Activated naive CD8-positive, alpha-beta T cell treated with anti-CD3 and anti-CD28 coated beads, Interleukin-2, amount 50 U/mL, for 24 hours (primary cell): ENCODE measurements around the gene MBNL2.

Source experiments
- ATAC-seq: fragments of 150-1000 bp; cut with Tn5 transposase; one replicate; pipeline ENCODE4 v1.10.0; 2021
- DNase-seq: peaks from one replicate; pipeline ENCODE4 v3.0.0; 2021
- H3K27ac Mint-ChIP-seq: one replicate; pipeline ENCODE4 v1.8.0; 2021; ENCODE audit warnings: mild to moderate bottlenecking, mixed read lengths
- H3K27me3 Mint-ChIP-seq: one replicate; pipeline ENCODE4 v1.8.0; 2021; ENCODE audit warnings: mixed read lengths
- H3K36me3 Mint-ChIP-seq: one replicate; pipeline ENCODE4 v1.8.0; 2021; ENCODE audit warnings: low read depth, mixed read lengths
- H3K4me1 Mint-ChIP-seq: one replicate; pipeline ENCODE4 v1.8.0; 2021; ENCODE audit warnings: mixed read lengths
- H3K4me3 Mint-ChIP-seq: one replicate; pipeline ENCODE4 v1.8.0; 2021; ENCODE audit warnings: mild to moderate bottlenecking, moderate library complexity, mixed read lengths
- H3K9me3 Mint-ChIP-seq: one replicate; pipeline ENCODE4 v1.8.0; 2021; ENCODE audit warnings: mixed read lengths

The MBNL2 gene

DNA sequence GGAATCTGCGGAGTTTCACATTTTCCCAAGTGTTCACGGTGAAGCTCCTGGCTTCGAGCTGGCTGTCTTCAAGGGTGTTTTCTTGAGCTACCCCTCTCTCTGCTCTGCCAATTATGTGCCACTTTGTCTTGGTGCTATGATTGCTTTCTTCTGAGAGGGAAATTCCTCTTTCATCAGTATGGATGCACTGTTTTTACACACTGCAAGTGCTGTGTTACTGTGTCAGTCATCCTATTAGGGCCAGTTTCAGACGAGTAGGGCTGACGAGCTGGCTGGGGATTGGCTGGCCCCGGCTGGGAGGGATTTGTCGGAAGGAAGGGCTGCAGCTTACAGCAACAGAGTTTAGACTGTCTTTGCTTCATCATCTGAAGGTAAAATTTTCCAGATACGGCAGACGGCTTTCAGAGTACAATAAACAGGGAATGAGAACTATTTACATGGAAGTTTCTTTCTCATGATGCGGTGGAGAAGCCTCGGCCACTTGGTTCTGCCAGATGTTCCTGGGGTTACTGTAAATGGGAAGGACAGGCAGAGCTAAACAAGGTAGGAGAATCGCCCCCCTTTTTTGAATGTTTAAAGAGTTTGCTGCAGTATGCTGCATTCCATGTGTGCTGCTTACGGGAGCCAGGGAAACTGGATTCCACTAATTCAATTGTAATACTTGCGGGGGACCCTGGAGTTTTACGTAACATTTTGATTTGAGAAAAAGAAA lies at the start of gene MBNL2:
MBNL2 (plus strand) TSS at position 345 of the 712 bp plus-strand sequence. CDS start 53,903 bp downstream, outside the sequence.
- peak within 1 kb of the TSS; percentile 88 for H3K4me3 Mint-ChIP-seq
- DNase-seq (peak; percentile 81), ATAC-seq (peak; percentile 99)
- peak within 1 kb of the TSS; percentile 90 for H3K27ac Mint-ChIP-seq
- peaks cover 34% of the 10 kb centered on the region for H3K4me1 Mint-ChIP-seq
- no peaks in the 10 kb centered on the region for H3K9me3 Mint-ChIP-seq
- H3K27me3 Mint-ChIP-seq: no peaks in the 10 kb centered on the region
- H3K36me3 Mint-ChIP-seq: no peaks in the 10 kb centered on the region

- DNase-seq: no peak
- peaks cover 8% of the 10 kb centered on the region for H3K27me3 Mint-ChIP-seq
- no peak overlapping the region for H3K4me3 Mint-ChIP-seq
- no peaks in the 10 kb centered on the region for H3K4me1 Mint-ChIP-seq
- H3K27ac Mint-ChIP-seq: no peak overlapping the region
- no peaks in the 10 kb centered on the region for H3K36me3 Mint-ChIP-seq
- peaks cover 4% of the 10 kb centered on the region for H3K9me3 Mint-ChIP-seq
- ATAC-seq: no peak
These were observed 47.5 kb upstream of the MBNL2 start for GRCh38 chr13:97174638-97175037.

DNA sequence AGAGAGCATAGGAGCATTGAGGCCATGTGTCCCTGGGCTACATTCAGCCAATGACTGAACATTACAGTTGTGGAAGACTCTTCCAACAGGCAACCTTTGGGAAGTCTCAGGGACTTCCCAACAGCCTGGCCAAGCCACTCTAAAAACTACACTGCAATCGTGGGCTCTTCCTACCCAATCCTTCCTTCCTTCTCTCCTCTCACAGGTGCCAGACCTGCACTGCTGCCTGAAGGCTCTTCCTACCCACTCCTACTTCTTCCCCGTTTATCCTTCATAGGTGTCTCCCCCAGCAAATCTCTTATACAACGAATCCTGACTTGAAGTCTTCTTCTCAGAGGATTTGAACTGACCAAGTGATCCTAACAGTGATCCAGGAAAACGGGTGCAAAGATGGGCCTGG lies 47.1 kb upstream of the MBNL2 start:
- Mint-ChIP-seq H3K4me1 (no peaks in the 10 kb centered on the region), H3K4me3 (no peak overlapping the region), H3K27me3 (peaks cover 11% of the 10 kb centered on the region), H3K9me3 (peaks cover 4% of the 10 kb centered on the region), H3K36me3 (no peaks in the 10 kb centered on the region), H3K27ac (no peak overlapping the region)
- ATAC-seq (no peak), DNase-seq (no peak)

- ATAC-seq (no peak), DNase-seq (no peak)
- Mint-ChIP-seq H3K9me3 (peaks cover 4% of the 10 kb centered on the region), H3K36me3 (no peaks in the 10 kb centered on the region), H3K4me3 (no peak overlapping the region), H3K27me3 (peaks cover 7% of the 10 kb centered on the region), H3K27ac (no peak overlapping the region), H3K4me1 (no peaks in the 10 kb centered on the region)
These were observed 42.6 kb upstream of the MBNL2 start for GRCh38 chr13:97179501-97179900.

DNA sequence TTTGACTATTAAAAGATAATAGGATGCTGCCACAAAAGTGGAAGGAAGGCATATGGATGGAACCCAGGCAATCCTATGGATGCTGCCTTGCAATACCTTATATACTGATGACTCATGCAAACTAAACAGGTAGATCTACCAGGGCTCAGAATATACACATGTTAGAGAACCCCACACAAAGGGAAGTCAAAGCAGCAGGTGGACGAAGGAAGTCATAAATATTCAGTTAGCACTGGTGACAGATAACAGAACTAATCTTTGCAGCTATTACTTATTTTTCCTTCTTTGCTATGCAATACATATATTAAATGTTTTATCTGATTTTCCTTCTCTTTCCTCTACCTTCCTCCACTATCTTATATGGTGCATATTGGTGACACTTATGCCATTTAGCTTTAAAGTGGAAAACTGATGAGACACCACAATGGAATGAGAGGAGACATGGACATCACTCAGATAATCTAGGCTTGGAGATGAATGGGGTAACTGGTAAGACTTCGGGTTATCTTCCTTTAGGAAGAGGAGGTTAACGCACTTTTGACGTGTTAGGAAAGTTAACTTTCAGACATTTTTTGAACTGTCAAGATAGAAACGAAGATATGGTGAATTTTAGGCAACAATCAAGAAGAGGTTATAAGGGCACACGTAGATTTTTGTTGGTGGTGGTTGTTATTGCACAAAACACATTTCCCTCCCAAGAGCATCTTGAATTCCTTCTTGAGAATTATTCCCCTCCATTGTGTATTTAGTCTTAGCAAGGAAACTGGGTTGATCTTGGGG lies 39.8 kb upstream of the MBNL2 start:
- Mint-ChIP-seq H3K9me3 (no peaks in the 10 kb centered on the region), H3K4me1 (no peaks in the 10 kb centered on the region), H3K36me3 (no peaks in the 10 kb centered on the region), H3K4me3 (no peak overlapping the region), H3K27ac (no peak overlapping the region), H3K27me3 (peaks cover 5% of the 10 kb centered on the region)
- no peak for ATAC-seq
- DNase-seq: no peak

DNA sequence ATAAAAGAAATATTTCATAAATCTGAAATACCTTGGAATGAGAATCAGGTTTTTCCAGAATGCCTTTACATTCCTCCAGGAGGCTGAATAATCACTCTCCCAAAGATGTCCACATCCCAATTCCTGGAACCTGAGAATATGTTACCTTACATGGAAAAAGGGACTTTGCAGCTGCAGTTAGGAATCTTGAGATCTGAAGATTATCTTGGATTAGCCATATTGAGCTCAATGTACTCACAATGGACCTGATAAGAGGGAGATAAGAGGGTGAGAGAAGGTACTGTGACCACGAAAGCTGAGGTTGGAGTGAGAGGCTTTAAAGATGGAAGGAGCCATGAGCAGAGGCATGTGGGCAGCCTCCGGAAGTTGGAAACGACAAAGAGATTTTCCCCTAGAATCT lies 36.8 kb upstream of the MBNL2 start:
- ATAC-seq: no peak
- DNase-seq: no peak
- Mint-ChIP-seq H3K4me3 (no peak overlapping the region), H3K4me1 (no peaks in the 10 kb centered on the region), H3K27ac (no peak overlapping the region), H3K27me3 (peaks cover 5% of the 10 kb centered on the region), H3K9me3 (no peaks in the 10 kb centered on the region), H3K36me3 (no peaks in the 10 kb centered on the region)

- no peak overlapping the region for H3K27ac Mint-ChIP-seq
- no peaks in the 10 kb centered on the region for H3K4me1 Mint-ChIP-seq
- H3K27me3 Mint-ChIP-seq: peaks cover 5% of the 10 kb centered on the region
- H3K9me3 Mint-ChIP-seq: no peaks in the 10 kb centered on the region
- H3K36me3 Mint-ChIP-seq: no peaks in the 10 kb centered on the region
- H3K4me3 Mint-ChIP-seq: no peak overlapping the region
- ATAC-seq: no peak
- DNase-seq: no peak
These were observed 36.4 kb upstream of the MBNL2 start for GRCh38 chr13:97185751-97186150.

GRCh38 chr13:97188207-97188606 lies 33.9 kb upstream of the MBNL2 start:
- no peak for DNase-seq
- ATAC-seq: no peak
- H3K4me1 Mint-ChIP-seq: no peaks in the 10 kb centered on the region
- no peaks in the 10 kb centered on the region for H3K9me3 Mint-ChIP-seq
- no peak overlapping the region for H3K4me3 Mint-ChIP-seq
- H3K27ac Mint-ChIP-seq: no peak overlapping the region
- H3K27me3 Mint-ChIP-seq: peaks cover 5% of the 10 kb centered on the region
- no peaks in the 10 kb centered on the region for H3K36me3 Mint-ChIP-seq

GRCh38 chr13:97189928-97190327 lies 32.2 kb upstream of the MBNL2 start:
- Mint-ChIP-seq H3K4me1 (no peaks in the 10 kb centered on the region), H3K9me3 (no peaks in the 10 kb centered on the region), H3K36me3 (no peaks in the 10 kb centered on the region), H3K27ac (no peak overlapping the region), H3K27me3 (peaks cover 3% of the 10 kb centered on the region), H3K4me3 (no peak overlapping the region)
- ATAC-seq (no peak), DNase-seq (no peak)

DNA sequence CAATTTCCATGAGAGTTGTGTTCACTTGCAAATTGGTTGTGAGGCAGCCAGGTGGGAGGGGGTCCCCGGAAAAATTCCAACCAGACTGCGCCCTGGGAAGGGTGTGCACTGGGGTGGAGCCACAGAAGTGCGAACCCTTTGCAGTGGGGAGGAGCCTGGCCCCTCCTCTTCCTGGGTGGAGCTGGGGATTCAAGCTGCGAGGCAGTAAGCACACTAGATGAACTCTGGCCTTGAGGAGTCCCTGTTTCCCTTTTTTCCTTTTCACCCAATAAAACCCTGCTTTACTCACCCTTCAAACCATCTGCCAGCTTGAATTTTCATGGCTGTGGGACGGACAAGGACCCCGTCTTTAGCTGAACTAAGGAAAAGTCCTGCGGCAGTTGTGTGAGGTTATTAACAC lies 31.0 kb upstream of the MBNL2 start:
- DNase-seq (no peak), ATAC-seq (no peak)
- Mint-ChIP-seq H3K4me3 (no peak overlapping the region), H3K27ac (no peak overlapping the region), H3K9me3 (no peaks in the 10 kb centered on the region), H3K36me3 (no peaks in the 10 kb centered on the region), H3K4me1 (no peaks in the 10 kb centered on the region), H3K27me3 (peaks cover 3% of the 10 kb centered on the region)

DNA sequence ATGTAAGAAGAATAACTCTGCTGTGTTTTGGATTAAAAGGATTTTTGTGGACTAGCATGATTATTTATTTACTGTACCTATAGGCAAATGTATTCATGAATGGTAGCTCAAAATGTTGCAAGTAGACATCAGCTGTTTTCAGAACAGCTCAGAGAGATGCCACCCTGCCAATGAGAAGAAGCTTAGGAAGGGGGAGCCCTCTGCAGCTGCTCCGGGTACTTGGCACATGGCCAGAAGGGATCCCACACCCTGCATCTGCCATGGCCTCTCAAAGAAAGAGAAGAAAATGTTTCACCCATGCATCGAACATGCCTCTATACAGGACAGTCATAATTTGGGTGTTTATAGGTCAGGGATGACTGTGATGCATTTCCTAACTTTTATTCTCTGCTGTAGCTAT lies 30.5 kb upstream of the MBNL2 start:
- DNase-seq: no peak
- Mint-ChIP-seq H3K27ac (no peak overlapping the region), H3K4me1 (no peaks in the 10 kb centered on the region), H3K9me3 (no peaks in the 10 kb centered on the region), H3K36me3 (no peaks in the 10 kb centered on the region), H3K27me3 (peaks cover 3% of the 10 kb centered on the region), H3K4me3 (no peak overlapping the region)
- ATAC-seq: no peak

- Mint-ChIP-seq H3K4me1 (no peaks in the 10 kb centered on the region), H3K36me3 (no peaks in the 10 kb centered on the region), H3K4me3 (no peak overlapping the region), H3K27me3 (peaks cover 3% of the 10 kb centered on the region), H3K27ac (no peak overlapping the region), H3K9me3 (no peaks in the 10 kb centered on the region)
- no peak for ATAC-seq
- no peak for DNase-seq
These were observed 30.0 kb upstream of the MBNL2 start for GRCh38 chr13:97192166-97192565.

GRCh38 chr13:97193577-97193976 lies 28.6 kb upstream of the MBNL2 start:
- no peaks in the 10 kb centered on the region for H3K4me1 Mint-ChIP-seq
- no peak overlapping the region for H3K4me3 Mint-ChIP-seq

DNA sequence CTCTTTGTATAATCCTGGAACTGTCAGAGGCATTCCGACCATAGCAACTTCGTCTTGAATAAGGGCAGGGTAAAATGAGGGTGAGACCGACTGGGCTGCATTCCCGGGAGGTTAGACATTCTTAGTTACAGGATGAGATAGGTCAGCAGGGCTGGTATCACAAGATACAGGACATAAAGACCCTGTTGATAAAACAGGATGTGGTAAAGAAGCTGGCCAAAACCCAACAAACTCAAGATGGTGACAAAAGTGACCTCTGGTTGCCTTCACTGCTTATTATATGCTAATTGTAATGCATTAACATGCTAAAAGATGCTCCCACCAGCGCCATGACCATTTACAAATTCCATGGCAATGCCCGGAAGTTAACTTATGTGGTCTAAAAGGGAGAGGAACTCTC lies 27.7 kb upstream of the MBNL2 start:
- ATAC-seq (no peak), DNase-seq (no peak)
- Mint-ChIP-seq H3K4me3 (no peak overlapping the region), H3K27ac (no peak overlapping the region), H3K36me3 (no peaks in the 10 kb centered on the region), H3K4me1 (no peaks in the 10 kb centered on the region), H3K9me3 (peaks cover 4% of the 10 kb centered on the region), H3K27me3 (peaks cover 3% of the 10 kb centered on the region)

More at GRCh38 chr13:97193577-97193976, 28.6 kb upstream of the MBNL2 start:
- peaks cover 2% of the 10 kb centered on the region for H3K9me3 Mint-ChIP-seq
- no peak for ATAC-seq
- no peak for DNase-seq
- no peak overlapping the region for H3K27ac Mint-ChIP-seq
- peaks cover 4% of the 10 kb centered on the region for H3K27me3 Mint-ChIP-seq
- no peaks in the 10 kb centered on the region for H3K36me3 Mint-ChIP-seq

DNA sequence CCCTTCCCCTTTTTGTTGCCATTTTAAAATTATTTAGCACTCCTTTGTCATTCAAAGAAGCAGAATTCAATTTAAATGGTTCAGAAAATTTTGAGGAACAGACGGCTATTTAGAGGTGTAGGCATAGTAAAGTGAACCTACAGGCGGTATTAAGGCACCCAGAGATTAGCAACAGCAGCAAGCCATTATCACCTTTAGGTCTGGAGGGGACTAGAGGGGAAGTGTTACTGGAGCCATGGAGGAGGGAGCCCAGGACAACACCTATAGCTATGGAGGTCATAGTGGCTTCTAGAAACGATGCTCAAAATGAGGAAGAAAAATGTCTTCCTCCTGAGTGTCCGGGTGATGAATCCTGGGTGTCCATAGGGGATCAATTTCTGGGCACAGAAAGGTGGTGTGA lies 25.8 kb upstream of the MBNL2 start:
- no peak overlapping the region for H3K27ac Mint-ChIP-seq
- peaks cover 4% of the 10 kb centered on the region for H3K9me3 Mint-ChIP-seq
- no peaks in the 10 kb centered on the region for H3K4me1 Mint-ChIP-seq
- no peak overlapping the region for H3K4me3 Mint-ChIP-seq
- peaks cover 3% of the 10 kb centered on the region for H3K27me3 Mint-ChIP-seq
- H3K36me3 Mint-ChIP-seq: no peaks in the 10 kb centered on the region
- ATAC-seq: no peak
- DNase-seq: no peak
